Ectodermal cell (in vitro differentiated cells): ENCODE data around the gene SMAD6.

Experiments used
- H3K27ac ChIP-seq: 2 replicates; pipeline ENCODE4 v1.7.0; 2013; ENCODE audit warnings: mild to moderate bottlenecking, low read depth, low read length; ENCODE audit not compliant: insufficient read depth, poor library complexity, severe bottlenecking
- H3K27me3 ChIP-seq: 2 replicates; pipeline ENCODE4 v1.7.0; 2013; ENCODE audit warnings: mild to moderate bottlenecking, low read length; ENCODE audit not compliant: insufficient read depth, control insufficient read depth, poor library complexity, severe bottlenecking
- H3K36me3 ChIP-seq: one replicate; pipeline ENCODE4 v1.7.0; 2013; ENCODE audit warnings: low read length; ENCODE audit not compliant: control insufficient read depth, insufficient read depth
- H3K4me1 ChIP-seq: one replicate; pipeline ENCODE4 v1.7.0; 2013; ENCODE audit warnings: low read length; ENCODE audit not compliant: control insufficient read depth, insufficient read depth
- H3K4me3 ChIP-seq: 2 replicates; pipeline ENCODE4 v1.7.0; 2013; ENCODE audit warnings: low read depth, low read length, control low read depth; ENCODE audit not compliant: insufficient read depth
- H3K9me3 ChIP-seq: 2 replicates; pipeline ENCODE4 v1.7.0; 2013; ENCODE audit warnings: mild to moderate bottlenecking, low read length, moderate library complexity; ENCODE audit not compliant: control insufficient read depth
- WGBS, 2 experiments: methylation state at CpG; one replicate each; pipeline ENCODE4 v1.1.7; 2013; ENCODE audit warnings: missing lambda C conversion rate in 2 of 2; 5-methylcytosine and 5-hydroxymethylcytosine counted together

The SMAD6 gene

DNA sequence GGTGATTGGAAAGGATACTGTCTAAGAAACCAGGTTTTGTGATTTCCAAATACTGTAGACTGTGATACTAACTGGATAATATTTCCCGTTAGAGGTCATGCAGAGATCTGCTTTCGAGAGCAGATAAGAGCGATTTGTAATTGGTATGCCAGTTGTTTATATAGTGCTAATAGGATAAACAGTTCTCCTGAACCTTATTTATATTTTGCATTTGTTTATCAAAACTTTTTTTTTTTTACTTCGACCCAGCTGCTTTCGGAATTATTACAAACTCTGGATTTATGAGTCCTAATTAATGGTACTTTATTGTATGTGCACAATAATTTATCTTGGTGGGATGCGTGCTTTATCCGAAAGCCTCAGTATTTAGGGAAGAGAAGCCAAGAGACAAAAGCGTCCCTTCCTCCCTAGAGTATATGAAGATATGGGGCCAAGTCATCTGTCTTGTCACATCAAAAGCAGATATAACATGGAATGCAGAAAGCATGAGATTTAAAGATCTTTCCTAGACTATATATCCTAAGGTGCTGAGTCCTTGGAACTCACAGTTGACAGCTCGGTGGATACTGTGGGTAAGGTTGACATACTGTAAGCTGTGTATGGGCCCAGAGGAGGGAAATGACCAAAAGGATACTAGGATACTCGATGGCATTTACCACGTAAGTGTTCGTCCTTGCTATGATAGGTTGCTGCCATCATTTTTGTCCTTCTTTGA, 62.2 kb downstream of the SMAD6 start:
- H3K36me3 ChIP-seq: no peaks in the 10 kb centered on the region
- H3K9me3 ChIP-seq: no peaks in the 10 kb centered on the region
- peaks cover 18% of the 10 kb centered on the region for H3K4me1 ChIP-seq
- no peaks in the 10 kb centered on the region for H3K27me3 ChIP-seq
- WGBS, 2 experiments: 93 to 96% methylated on average over 11 to 12 of the region's 12 CpGs
- no peak overlapping the region for H3K4me3 ChIP-seq
- no peak overlapping the region for H3K27ac ChIP-seq

DNA sequence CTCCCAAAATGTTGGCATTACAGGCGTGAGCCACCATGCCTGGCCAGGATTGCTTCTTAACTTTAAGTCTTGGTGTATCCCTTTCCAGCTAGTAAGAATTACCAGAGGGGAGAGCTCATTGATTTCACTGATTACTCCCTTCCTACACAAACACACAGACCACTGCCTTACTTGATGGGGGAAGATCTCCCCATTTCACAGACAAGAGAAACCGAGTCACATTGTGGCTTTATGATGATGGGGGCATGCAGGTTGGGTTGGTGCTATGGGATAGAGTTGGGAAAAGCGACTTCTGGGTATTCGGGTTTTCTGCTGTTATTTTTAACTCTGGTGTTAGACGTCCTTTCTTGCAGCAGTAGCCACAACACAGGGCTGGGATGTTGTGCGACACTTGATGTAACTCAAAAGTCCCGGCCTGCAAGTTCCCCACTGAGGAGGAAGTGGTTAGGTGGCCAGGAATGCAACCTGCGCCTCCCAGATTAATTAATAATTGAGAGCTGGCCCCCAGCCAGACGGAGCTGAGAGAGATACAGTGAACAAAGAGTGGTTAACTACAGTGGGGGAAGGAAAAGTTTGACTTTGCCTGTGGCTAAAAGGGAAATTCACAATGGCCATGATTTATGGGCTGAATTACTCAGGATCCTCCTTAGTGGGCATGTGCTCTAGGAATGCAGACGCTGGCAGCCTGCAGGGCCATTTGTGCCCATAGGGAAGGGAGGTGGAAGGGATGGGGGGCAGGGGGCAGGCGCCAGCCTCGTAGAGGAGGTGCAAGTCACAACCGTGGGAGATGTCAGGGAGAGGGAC, 63.6 kb downstream of the SMAD6 start:
- no peak overlapping the region for H3K4me3 ChIP-seq
- H3K27me3 ChIP-seq: no peaks in the 10 kb centered on the region
- no peak overlapping the region for H3K27ac ChIP-seq
- H3K9me3 ChIP-seq: no peaks in the 10 kb centered on the region
- 81 to 85% methylated on average over 13 of the region's 13 CpGs for WGBS, 2 experiments
- H3K36me3 ChIP-seq: no peaks in the 10 kb centered on the region
- H3K4me1 ChIP-seq: peaks cover 23% of the 10 kb centered on the region

DNA sequence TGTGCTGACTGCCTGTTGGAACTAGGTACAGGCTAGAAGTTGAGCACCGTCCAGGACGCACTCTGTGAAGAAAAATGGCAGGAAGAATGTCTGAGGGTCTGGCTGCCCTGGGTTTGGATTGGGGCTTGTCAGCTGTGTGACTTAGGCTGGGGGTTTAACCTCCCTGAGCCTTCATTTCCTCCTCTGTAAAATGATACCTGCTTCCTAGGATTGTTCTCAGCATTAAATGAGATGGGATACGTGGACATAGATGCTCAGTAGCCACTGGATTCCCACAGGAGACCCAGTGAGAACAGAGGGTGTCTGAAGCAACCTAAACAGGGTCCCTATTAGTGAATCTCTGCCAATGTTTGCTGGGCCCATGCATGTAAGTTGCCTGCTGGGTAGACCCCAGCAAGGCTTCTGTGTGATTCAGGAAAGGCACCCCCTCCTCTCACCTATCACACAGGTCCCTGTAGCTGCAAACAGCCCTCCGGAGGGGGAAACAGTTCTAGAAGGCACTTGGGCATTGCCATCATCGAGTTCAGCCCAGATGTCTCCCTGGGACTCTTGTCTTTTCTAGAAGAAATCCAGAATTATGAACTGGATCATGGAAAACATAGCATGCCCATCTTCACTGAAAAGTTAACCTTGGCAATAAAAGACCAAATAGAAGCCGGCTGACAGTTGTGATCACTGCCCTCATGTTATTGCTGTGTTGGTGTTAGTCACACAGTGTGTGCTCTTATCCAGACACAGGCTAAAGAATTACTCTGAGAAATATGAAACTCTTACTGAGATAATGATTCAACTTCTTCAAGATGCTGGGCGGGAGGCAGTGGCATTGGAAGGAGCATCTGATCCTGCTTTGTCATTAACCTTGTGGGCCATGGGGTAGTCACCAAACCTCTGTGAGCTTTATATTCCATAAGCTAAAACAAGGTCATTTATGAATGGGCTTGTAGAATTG, 64.5 kb downstream of the SMAD6 start:
- Histone ChIP-seq H3K27ac (no peak overlapping the region), H3K4me1 (peaks cover 23% of the 10 kb centered on the region), H3K9me3 (no peaks in the 10 kb centered on the region), H3K4me3 (no peak overlapping the region), H3K27me3 (no peaks in the 10 kb centered on the region), H3K36me3 (no peaks in the 10 kb centered on the region)
- 92% methylated on average over 7 of the region's 7 CpGs for WGBS, 2 experiments

GRCh38 chr15:66767240-66767659, 65.2 kb downstream of the SMAD6 start:
- WGBS, 2 experiments: 96 to 98% methylated on average over 2 to 3 of the region's 3 CpGs
- no peaks in the 10 kb centered on the region for H3K36me3 ChIP-seq
- no peak overlapping the region for H3K27ac ChIP-seq

GRCh38 chr15:66768987-66769386, 67.0 kb downstream of the SMAD6 start:
- Histone ChIP-seq H3K4me1 (peaks cover 41% of the 10 kb centered on the region), H3K27ac (no peak overlapping the region), H3K4me3 (no peak overlapping the region), H3K27me3 (no peaks in the 10 kb centered on the region), H3K36me3 (no peaks in the 10 kb centered on the region), H3K9me3 (no peaks in the 10 kb centered on the region)
- WGBS, 2 experiments: 96 to 97% methylated on average over 8 of the region's 8 CpGs

More at GRCh38 chr15:66767240-66767659, 65.2 kb downstream of the SMAD6 start:
- no peaks in the 10 kb centered on the region for H3K9me3 ChIP-seq
- H3K4me1 ChIP-seq: peaks cover 23% of the 10 kb centered on the region
- H3K27me3 ChIP-seq: no peaks in the 10 kb centered on the region
- H3K4me3 ChIP-seq: no peak overlapping the region

DNA sequence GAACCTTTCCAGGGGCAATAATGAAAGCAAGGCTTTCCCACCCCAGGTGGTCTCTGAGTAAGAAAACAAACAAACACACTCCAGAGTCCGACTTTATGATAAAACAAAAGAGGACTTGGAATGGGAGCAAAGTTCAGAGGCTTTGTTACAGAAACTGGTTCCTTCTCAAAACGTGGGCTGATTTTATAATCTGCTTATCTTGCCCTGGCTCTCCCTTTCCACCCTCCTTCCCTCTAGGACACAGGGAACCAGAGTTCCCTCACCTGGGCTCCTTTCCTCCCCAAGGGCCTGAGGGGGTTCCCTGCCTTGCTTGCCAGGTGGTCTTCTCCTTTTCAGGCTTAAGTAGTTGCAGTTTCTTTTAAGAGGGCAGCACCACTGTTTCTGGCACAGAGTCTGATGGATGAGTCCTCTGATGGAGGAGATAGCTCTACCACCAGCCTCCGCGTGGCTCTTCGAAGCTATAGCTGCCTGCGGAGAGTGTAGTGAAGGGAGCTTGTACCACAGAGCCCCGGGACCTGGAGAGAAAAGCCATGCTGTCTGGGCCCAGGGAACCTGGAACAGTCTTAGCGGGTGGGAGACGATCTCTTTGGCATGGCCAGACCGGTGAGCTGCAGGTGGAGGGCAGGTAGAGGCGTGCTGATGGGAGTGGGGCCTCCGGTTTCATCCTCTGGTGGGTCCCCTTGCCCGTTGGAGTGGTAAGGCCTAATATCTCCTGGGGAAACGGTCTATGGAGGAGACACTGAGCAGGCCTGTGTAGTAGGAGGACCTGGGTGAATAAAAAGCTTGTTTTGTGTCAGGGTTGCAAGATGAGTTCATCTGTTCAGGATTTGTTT, 68.7 kb downstream of the SMAD6 start:
- WGBS, 2 experiments: 65 to 66% methylated on average over 14 of the region's 14 CpGs
- H3K9me3 ChIP-seq: no peaks in the 10 kb centered on the region
- H3K4me3 ChIP-seq: no peak overlapping the region
- no peaks in the 10 kb centered on the region for H3K36me3 ChIP-seq
- peak overlapping the region; percentile 74 for H3K27ac ChIP-seq
- H3K4me1 ChIP-seq: peaks cover 41% of the 10 kb centered on the region
- H3K27me3 ChIP-seq: no peaks in the 10 kb centered on the region

GRCh38 chr15:66771351-66771650, 69.3 kb downstream of the SMAD6 start:
- peaks cover 41% of the 10 kb centered on the region for H3K4me1 ChIP-seq
- H3K36me3 ChIP-seq: no peaks in the 10 kb centered on the region
- whole genome bisulfite sequencing, 2 experiments: 42 to 49% methylated on average over 5 of the region's 5 CpGs

GRCh38 chr15:66772604-66773128, 70.6 kb downstream of the SMAD6 start:
- Histone ChIP-seq H3K27me3 (no peaks in the 10 kb centered on the region), H3K27ac (no peak overlapping the region), H3K4me3 (no peak overlapping the region), H3K4me1 (peaks cover 41% of the 10 kb centered on the region), H3K9me3 (no peaks in the 10 kb centered on the region), H3K36me3 (no peaks in the 10 kb centered on the region)
- 79 to 81% methylated on average over 7 of the region's 7 CpGs for WGBS, 2 experiments

More at GRCh38 chr15:66771351-66771650, 69.3 kb downstream of the SMAD6 start:
- Histone ChIP-seq H3K27me3 (no peaks in the 10 kb centered on the region), H3K9me3 (no peaks in the 10 kb centered on the region), H3K27ac (no peak overlapping the region), H3K4me3 (no peak overlapping the region)

DNA sequence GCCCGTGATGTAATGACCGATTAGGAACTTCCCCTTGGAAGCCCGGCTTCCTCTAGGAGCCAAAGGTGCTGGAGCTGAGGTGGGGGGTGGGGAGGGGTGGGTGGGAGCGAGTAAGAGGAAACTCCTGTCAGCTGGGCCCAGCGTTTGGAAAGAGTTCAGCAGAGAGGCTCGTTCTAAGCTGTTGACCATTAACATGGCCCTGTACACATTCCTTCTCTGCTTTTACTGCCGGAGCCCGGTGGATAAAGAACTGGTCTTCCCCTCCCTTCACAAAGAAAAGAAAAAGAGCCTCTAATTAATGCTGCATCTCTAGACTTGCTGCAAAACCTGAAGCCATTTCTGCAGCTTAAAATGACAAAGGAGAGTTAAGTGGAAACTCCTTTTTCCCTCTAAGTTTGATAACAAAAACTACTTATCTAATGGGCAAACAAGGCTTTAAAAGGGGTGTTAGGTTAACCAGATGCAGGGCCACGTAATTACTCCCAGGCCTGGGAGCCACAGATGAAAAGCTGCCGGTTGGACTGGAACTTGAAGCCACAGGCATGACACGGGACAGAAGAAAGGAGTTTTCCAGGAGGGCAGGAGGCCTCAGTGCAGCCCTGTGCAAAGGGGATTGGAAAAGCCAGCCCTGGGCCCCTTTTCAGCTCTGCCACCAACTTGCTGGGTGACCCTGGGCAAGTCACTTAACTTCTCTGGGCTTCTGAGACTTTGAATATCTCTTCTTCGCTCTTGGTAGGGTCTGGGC, 71.3 kb downstream of the SMAD6 start:
- no peaks in the 10 kb centered on the region for H3K9me3 ChIP-seq
- H3K4me3 ChIP-seq: no peak overlapping the region
- 51 to 53% methylated on average over 12 of the region's 12 CpGs for WGBS, 2 experiments
- peaks cover 41% of the 10 kb centered on the region for H3K4me1 ChIP-seq
- peak overlapping the region; percentile 92 for H3K27ac ChIP-seq
- H3K36me3 ChIP-seq: no peaks in the 10 kb centered on the region
- no peaks in the 10 kb centered on the region for H3K27me3 ChIP-seq
